Muscle layer of duodenum (tissue), 2 donors: ENCODE results near the gene PCDHA3.
"Not testable (repeated sequence)": the region's sequence is repeated elsewhere in the genome, so short reads cannot be mapped to it uniquely, and the experiment has no call there.

Source experiments
- H3K27ac ChIP-seq: one replicate; pipeline ENCODE4 v1.7.0; 2013; ENCODE audit warnings: mild to moderate bottlenecking, low read length
- H3K27me3 ChIP-seq: one replicate; pipeline ENCODE4 v1.7.0; 2013; ENCODE audit warnings: low read depth, mild to moderate bottlenecking, control low read depth, low read length
- H3K36me3 ChIP-seq, 2 donors: one replicate each; pipeline ENCODE4 v1.7.0; 2013; ENCODE audit warnings: low read length in 2 of 2, control low read depth in 1 of 2, mild to moderate bottlenecking in 1 of 2; ENCODE audit not compliant: insufficient read depth in 2 of 2, control insufficient read depth in 1 of 2
- H3K4me1 ChIP-seq, 2 donors: one replicate each; pipeline ENCODE4 v1.7.0; 2013; ENCODE audit warnings: low read length in 2 of 2, mild to moderate bottlenecking in 2 of 2, control low read depth in 1 of 2, moderate library complexity in 1 of 2; ENCODE audit not compliant: insufficient read depth in 2 of 2, control insufficient read depth in 1 of 2
- H3K4me3 ChIP-seq, 2 donors: one replicate each; pipeline ENCODE4 v1.7.0; 2013; ENCODE audit warnings: low read length in 2 of 2, low read depth in 1 of 2, mild to moderate bottlenecking in 1 of 2
- H3K9me3 ChIP-seq, 2 donors: one replicate each; pipeline ENCODE4 v1.7.0; 2013; ENCODE audit warnings: low read length in 2 of 2, control low read depth in 1 of 2, mild to moderate bottlenecking in 1 of 2; ENCODE audit not compliant: control insufficient read depth in 1 of 2
- donor health status: healthy.

The PCDHA3 gene

GRCh38 chr5:140822281-140822629 lies 21.4 kb downstream of the PCDHA3 start:
- Histone ChIP-seq H3K9me3 (peaks cover 0 to 20% of the 10 kb centered on the region in 2 donors), H3K36me3 (no peaks in the 10 kb centered on the region), H3K27ac (no peak overlapping the region), H3K4me1 (no peaks in the 10 kb centered on the region), H3K4me3 (no peak overlapping the region), H3K27me3 (no peaks in the 10 kb centered on the region)

GRCh38 chr5:140822969-140823368 lies 22.1 kb downstream of the PCDHA3 start:
- H3K36me3 ChIP-seq, H3K27ac ChIP-seq, H3K27me3 ChIP-seq, H3K4me1 ChIP-seq: not testable (repeated sequence)
- peaks cover 0 to 24% of the 10 kb centered on the region in 2 donors for H3K9me3 ChIP-seq
- H3K4me3 ChIP-seq, result peak overlapping the region in 1 of 2 donors; percentile 24

- Histone ChIP-seq H3K36me3 (no peaks in the 10 kb centered on the region), H3K9me3 (peaks cover 0 to 29% of the 10 kb centered on the region in 2 donors), H3K27ac (no peak overlapping the region), H3K4me3 (peak overlapping the region in 1 of 2 donors; percentile 24), H3K27me3 (no peaks in the 10 kb centered on the region), H3K4me1 (no peaks in the 10 kb centered on the region)
These were observed 22.6 kb downstream of the PCDHA3 start for GRCh38 chr5:140823475-140823874.

- Histone ChIP-seq H3K4me3 (peak within 1 kb of the TSS in 1 of 2 donors; percentile 44), H3K36me3 (no peaks in the 10 kb centered on the region), H3K9me3 (peaks cover 7 to 37% of the 10 kb centered on the region in 2 donors), H3K4me1 (no peaks in the 10 kb centered on the region), H3K27me3 (no peaks in the 10 kb centered on the region), H3K27ac (no peak within 1 kb of the TSS)
These were observed 27.0 kb downstream of the PCDHA3 start, which contains the start of gene PCDHA6 for GRCh38 chr5:140827704-140828361. TSS of gene PCDHA6 (plus strand) at chr5:140827960. CDS start at chr5:140828092, 132 bp downstream.

GRCh38 chr5:140828362-140828737 lies 27.5 kb downstream of the PCDHA3 start:
- no peaks in the 10 kb centered on the region for H3K36me3 ChIP-seq
- peaks cover 7 to 33% of the 10 kb centered on the region in 2 donors for H3K9me3 ChIP-seq
- no peaks in the 10 kb centered on the region for H3K4me1 ChIP-seq
- peak overlapping the region in 1 of 2 donors; percentile 44 for H3K4me3 ChIP-seq
- H3K27me3 ChIP-seq, result no peaks in the 10 kb centered on the region
- no peak overlapping the region for H3K27ac ChIP-seq

GRCh38 chr5:140829511-140830501 lies 28.9 kb downstream of the PCDHA3 start:
- not testable (repeated sequence) for H3K27me3 ChIP-seq, H3K4me1 ChIP-seq, H3K36me3 ChIP-seq, H3K27ac ChIP-seq
- Histone ChIP-seq H3K4me3 (peak overlapping the region in 1 of 2 donors; percentile 32), H3K9me3 (peaks cover 7 to 31% of the 10 kb centered on the region in 2 donors)

- no peaks in the 10 kb centered on the region for H3K27me3 ChIP-seq
- no peaks in the 10 kb centered on the region for H3K4me1 ChIP-seq
- H3K27ac ChIP-seq, result no peak within 1 kb of the TSS
- peaks cover 7 to 35% of the 10 kb centered on the region in 2 donors for H3K9me3 ChIP-seq
- peak within 1 kb of the TSS in 1 of 2 donors; percentile 30 for H3K4me3 ChIP-seq
- no peaks in the 10 kb centered on the region for H3K36me3 ChIP-seq
These were observed 33.1 kb downstream of the PCDHA3 start, which contains the start of gene PCDHA7 for GRCh38 chr5:140833993-140834392. TSS of gene PCDHA7 (plus strand) at chr5:140834269. CDS start at chr5:140834384, 115 bp downstream.

- H3K4me1 ChIP-seq, H3K27ac ChIP-seq, H3K27me3 ChIP-seq, H3K36me3 ChIP-seq: not testable (repeated sequence)
- Histone ChIP-seq H3K9me3 (peaks cover 7 to 34% of the 10 kb centered on the region in 2 donors), H3K4me3 (peak overlapping the region in 1 of 2 donors; percentile 30)
These were observed 33.7 kb downstream of the PCDHA3 start for GRCh38 chr5:140834439-140835008.

- Histone ChIP-seq H3K9me3 (peaks cover 11 to 26% of the 10 kb centered on the region in 2 donors), H3K4me3 (peak overlapping the region in 1 of 2 donors; percentile 20), H3K27me3 (peaks cover 3% of the 10 kb centered on the region), H3K27ac (no peak overlapping the region), H3K36me3 (no peaks in the 10 kb centered on the region), H3K4me1 (no peaks in the 10 kb centered on the region)
These were observed 35.0 kb downstream of the PCDHA3 start for GRCh38 chr5:140835622-140836510.
